ENCODE measurements around the gene RAB9B. TPM values are rescaled to one million over a fixed set of nuclear protein-coding genes. Genes with fewer than 3 reads are reported as not detected.
"Not testable (repeated sequence)": the region's sequence is repeated elsewhere in the genome, so short reads cannot be mapped to it uniquely, and the experiment has no call there.

RAB9B gene, protein sequence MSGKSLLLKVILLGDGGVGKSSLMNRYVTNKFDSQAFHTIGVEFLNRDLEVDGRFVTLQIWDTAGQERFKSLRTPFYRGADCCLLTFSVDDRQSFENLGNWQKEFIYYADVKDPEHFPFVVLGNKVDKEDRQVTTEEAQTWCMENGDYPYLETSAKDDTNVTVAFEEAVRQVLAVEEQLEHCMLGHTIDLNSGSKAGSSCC
- 28.0 TPM for total RNA-seq
- long read RNA-seq, transcript RAB9B-201 (3 exons, 3,748 nt): major isoform, 128 of 134 reads
- long read RNA-seq, partial matches to known transcripts: 0 of 134 reads
- long read RNA-seq, other reads (novel, unspliced or antisense): 6 of 134 reads

DNA sequence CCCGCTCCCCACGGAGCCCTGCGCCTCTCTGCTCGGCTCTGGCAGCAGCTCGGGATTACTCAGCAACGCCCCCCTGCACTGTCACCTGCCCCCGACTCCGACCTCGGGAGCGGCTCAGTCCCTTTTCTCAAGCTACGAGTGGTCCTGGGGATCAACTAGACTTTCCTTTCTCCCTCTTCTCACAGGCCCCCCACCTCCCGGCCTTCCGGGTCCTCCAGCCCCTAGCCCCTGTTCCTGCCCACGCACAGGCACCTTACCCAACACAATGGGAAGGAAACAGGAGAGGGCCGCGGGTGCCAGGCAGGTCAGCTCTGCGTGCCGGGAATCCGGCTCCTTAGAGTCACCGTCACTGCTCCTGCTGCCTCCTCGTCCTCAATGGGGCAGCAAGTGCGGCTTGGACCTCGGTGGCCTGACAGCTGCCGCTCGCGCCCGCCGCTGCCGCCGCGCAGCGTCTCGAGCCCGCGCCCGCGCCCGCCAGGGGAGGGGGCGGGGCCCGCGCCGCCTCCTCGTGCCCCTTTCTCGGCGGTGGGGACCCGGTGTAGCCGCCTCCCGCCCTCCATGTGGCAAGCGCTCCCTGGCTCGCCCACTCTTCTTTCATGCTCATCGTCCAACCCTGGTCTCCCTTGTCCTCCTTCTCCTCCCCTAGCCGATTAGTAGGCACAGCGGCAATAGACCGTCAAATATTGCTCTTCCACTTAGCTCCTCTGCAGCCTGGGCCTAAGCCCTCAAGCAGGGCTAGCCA is at the start of gene RAB9B:
Gene RAB9B, minus strand, starts transcription at position 455 of the 742 bp plus-strand sequence. CDS start 6,473 bp downstream, outside the sequence.
- intact Hi-C loops (cut with DNase I): no loop called here
- DNase-seq: peak; percentile 83
- peak; percentile 85 for ATAC-seq (ENCODE audit: poor library complexity)

GRCh38 chrX:103879339-103879738 is 47.3 kb upstream of the RAB9B start:
- intact Hi-C loops (cut with DNase I): no loop called here
- DNase-seq: no peak
- ATAC-seq (ENCODE audit: poor library complexity): no peak

- DNase-seq (no peak), ATAC-seq (ENCODE audit: poor library complexity) (peak; percentile 64)
- intact Hi-C loops (cut with DNase I): no loop called here
These were observed 46.5 kb upstream of the RAB9B start for GRCh38 chrX:103878466-103879122.

DNA sequence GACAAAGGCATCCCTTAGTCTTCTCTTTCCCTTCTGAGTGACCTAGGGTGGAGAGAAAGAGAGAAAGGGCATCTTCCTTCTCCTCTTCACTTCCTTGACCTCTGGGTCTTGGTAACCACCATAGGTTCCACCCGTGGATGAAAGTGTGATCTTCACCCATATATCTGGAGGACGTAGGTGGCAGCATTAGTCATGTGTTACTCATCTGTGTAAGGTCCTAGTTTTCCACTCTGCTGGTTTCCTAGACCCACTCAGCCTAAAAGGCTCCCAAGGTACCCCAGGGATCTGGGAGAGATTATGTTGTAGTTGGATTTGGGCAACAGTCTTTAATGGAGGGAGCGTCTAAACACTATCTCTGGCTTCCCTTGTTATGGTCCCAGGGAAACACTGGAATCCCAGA is 45.5 kb upstream of the RAB9B start:
- intact Hi-C loops (cut with DNase I): no loop called here
- ATAC-seq (ENCODE audit: poor library complexity): no peak
- DNase-seq: no peak

- DNase-seq (no peak), ATAC-seq (ENCODE audit: poor library complexity) (no peak)
- intact Hi-C loops (cut with DNase I): no loop called here
These were observed 33.0 kb upstream of the RAB9B start for GRCh38 chrX:103864886-103865534.

GRCh38 chrX:103864149-103864548 is 32.1 kb upstream of the RAB9B start:
- ATAC-seq (ENCODE audit: poor library complexity) (no peak), DNase-seq (no peak)
- intact Hi-C loops (cut with DNase I): no loop called here

- intact Hi-C loops (cut with DNase I): no loop called here
- no peak for DNase-seq
- ATAC-seq (ENCODE audit: poor library complexity): no peak
These were observed 29.1 kb upstream of the RAB9B start for GRCh38 chrX:103861200-103861599.

- DNase-seq (no peak), ATAC-seq (ENCODE audit: poor library complexity) (no peak)
- intact Hi-C loops (cut with DNase I): no loop called here
These were observed 17.5 kb upstream of the RAB9B start for GRCh38 chrX:103849558-103849957.

DNA sequence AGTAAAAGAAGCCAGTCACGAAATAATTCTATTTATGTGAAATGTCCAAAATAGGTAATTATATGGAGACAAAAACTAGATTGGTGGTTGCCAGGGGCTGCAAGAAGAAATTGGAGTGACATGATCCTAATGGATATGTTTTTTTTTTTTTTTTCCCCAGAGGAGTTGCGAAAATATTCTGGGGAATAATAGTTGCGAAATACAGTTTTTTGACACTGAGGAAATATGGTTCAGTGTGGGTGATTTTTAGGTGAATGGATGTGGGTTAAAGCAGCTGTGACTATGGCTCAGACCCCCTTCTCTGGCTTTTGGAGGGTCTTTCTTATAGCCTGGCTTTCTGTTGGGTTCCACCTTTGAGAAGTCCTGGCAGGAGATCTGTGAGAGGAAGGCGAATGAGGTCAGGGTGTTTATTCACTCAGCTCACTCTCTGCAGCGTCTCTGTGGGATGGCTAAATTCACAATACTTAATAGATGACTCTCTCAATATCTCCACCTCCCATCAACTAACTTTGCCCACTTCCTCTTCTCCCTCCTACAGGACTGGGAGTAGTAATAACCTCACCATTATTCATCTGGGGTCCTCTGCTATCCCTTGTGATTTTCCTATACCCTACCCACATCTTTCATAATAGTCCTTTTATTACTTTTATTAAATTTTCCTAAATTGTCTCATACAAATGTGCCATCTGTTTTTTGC is 15.3 kb upstream of the RAB9B start:
- ATAC-seq (ENCODE audit: poor library complexity) (no peak), DNase-seq (no peak)
- intact Hi-C loops (cut with DNase I): no loop called here

DNA sequence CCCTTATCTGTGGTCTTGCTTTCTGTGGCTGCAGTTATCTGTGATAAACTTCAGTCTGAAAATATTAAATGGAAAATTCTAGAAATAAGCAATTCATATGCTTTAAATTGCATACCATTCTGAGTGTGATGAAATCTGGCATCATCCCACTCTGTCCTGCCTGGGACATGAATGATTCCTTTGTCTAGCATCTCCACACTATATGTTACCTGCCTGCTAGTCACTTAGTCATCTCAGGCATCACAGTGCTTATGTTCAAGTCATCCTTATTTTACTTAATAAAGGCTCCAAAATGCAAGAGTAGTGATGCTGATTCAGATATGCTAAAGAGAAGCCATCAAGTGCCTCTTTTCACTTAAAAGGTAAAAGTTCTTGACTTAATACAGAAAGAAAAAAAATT is 14.3 kb upstream of the RAB9B start:
- ATAC-seq (ENCODE audit: poor library complexity): no peak
- intact Hi-C loops (cut with DNase I): no loop called here

DNA sequence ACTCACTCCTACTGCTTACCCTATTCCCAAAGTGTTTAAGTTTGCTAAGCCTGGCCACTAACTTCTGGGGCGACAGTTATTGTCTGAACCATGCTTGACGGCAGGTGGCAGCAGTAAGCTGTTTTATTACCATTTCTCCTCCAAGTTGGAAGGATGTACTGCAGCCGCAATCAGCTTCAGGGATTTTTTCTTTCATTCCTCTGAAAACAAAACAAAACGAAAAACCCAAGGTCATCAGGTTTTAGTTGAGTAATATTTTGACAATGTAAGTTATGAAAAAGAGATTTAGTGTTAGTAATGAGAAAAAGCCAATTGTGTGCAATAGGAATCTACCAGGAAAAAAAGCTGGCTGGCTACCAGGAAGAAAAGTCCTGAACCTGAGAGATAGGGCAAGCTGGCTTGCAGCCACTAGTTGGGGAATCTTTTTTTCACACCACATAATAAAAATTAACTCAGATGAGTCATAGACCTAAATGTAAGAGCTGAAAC is 13.2 kb upstream of the RAB9B start:
- ATAC-seq (ENCODE audit: poor library complexity) (peak; percentile 83), DNase-seq (peak; percentile 58)
- intact Hi-C loops (cut with DNase I): no loop called here

More for the DNA sequence above, 14.3 kb upstream of the RAB9B start:
- no peak for DNase-seq

DNA sequence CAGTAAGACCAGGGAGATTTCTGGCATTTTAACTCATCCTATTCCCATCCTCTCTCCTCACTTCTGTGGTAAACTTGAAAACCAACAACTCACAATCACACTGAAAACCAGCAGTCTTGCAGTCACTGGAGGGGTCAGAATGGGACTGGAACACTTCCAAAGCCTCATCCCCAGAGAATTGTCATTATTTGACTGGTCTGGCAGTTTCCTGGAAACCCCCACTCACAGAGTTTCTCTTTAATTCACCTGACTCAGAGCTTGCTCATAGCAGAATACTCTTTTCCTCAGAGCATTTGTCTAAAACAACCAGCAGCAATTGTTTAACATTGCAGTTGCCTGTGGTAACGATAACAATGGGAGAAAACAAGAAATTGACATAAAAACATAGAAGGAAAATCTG is 7.3 kb upstream of the RAB9B start:
- intact Hi-C loops (cut with DNase I): no loop called here
- no peak for DNase-seq
- ATAC-seq (ENCODE audit: poor library complexity): no peak

GRCh38 chrX:103831342-103831802 is 685 bp downstream of the RAB9B start:
- no peak for DNase-seq
- intact Hi-C loops (cut with DNase I): no loop called here
- ATAC-seq (ENCODE audit: poor library complexity): peak; percentile 94

GRCh38 chrX:103830848-103831247 is 1.2 kb downstream of the RAB9B start:
- peak; percentile 28 for ATAC-seq (ENCODE audit: poor library complexity)
- intact Hi-C loops (cut with DNase I): no loop called here

GRCh38 chrX:103828529-103828928 is 3.5 kb downstream of the RAB9B start:
- DNase-seq: no peak
- ATAC-seq (ENCODE audit: poor library complexity): peak; percentile 63
- intact Hi-C loops (cut with DNase I): no loop called here

More at GRCh38 chrX:103830848-103831247, 1.2 kb downstream of the RAB9B start:
- DNase-seq: no peak

DNA sequence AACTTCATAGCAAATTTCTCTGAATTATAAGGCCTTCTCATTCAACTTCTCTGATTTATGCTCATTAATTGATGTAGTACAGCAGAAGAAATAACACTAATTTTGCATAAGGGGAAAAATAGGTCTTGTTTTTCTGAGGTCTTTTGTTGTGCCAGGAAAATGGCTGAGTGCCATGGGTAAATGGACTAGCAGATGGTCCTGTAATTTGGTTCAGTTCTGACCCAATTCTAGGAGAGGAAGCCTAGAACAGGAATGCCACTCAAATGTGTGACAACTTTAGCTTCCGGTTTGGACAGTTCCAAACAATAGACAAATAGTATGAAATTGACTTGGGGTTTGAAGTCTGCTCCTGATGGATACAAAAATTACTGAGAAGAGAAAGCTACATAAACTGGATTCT is 6.2 kb downstream of the RAB9B start:
- ATAC-seq (ENCODE audit: poor library complexity) (no peak), DNase-seq (no peak)
- intact Hi-C loops (cut with DNase I): no loop called here

- DNase-seq (no peak), ATAC-seq (ENCODE audit: poor library complexity) (no peak)
- intact Hi-C loops (cut with DNase I): no loop called here
These were observed 8.5 kb downstream of the RAB9B start for GRCh38 chrX:103823591-103823990.

DNA sequence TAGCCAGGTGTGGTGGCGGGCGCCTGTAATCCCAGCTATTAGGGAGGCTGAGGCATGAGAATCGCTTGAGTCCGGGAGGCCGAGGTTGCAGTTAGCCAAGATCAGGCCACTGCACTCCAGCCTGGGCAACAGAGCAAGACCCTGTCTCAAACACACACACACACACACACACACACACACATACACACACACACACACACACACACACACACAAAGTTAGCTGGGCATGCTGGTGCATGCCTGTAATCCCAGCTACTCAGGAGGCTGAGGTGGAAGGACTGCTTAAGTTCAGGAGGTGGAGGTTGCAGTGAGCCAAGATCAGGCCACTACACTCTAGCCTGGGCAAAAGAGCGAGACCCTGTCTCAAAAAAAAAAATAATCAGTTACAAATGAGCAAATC is 11.3 kb downstream of the RAB9B start:
- DNase-seq; intact Hi-C loops (cut with DNase I); ATAC-seq (ENCODE audit: poor library complexity): not testable (repeated sequence)
